Endothelial cell of umbilical vein (primary cell): ENCODE data around the gene BCAP31. TPM values are rescaled to one million over a fixed set of nuclear protein-coding genes. Genes with fewer than 3 reads are reported as not detected.

Source experiments
- BruUV-seq: library from RNA; stranded (reverse); fragments of 400-500 nt; replicated peaks from 2 replicates; lab custom pipeline; 2021; lab: Mats Ljungman, UMichigan
- CTCF ChIA-PET: fragments of 300-600, 350-600 bp; sonication (Branson Sonifier 250); formaldehyde crosslinking; loops from one replicate; lab custom pipeline; 2021; ENCODE audit warnings: antibody characterized with exemption, inconsistent platforms; lab: Charles Lee
- POLR2A ChIA-PET: fragments of 300-600, 350-600 bp; sonication (Branson Sonifier 250); formaldehyde crosslinking; loops from one replicate; lab custom pipeline; 2021; ENCODE audit warnings: antibody characterized with exemption, inconsistent platforms; lab: Charles Lee
- DNase-seq: peaks from one replicate; pipeline ENCODE4 v3.0.0-alpha.2; 2011; ENCODE audit warnings: low read depth, low spot score
- FAIRE-seq: peaks from 2 replicates; lab custom pipeline; 2011; peaks lifted over from hg19 to GRCh38; lab: Jason Lieb, UNC
- H2AFZ ChIP-seq: 2 replicates; pipeline ENCODE4 v1.6.0; 2012; ENCODE audit warnings: low read depth, low read length, control low read depth, inconsistent platforms
- H3K27ac ChIP-seq: 2 replicates; pipeline ENCODE4 v1.5.1; 2011; ENCODE audit warnings: low read depth, mild to moderate bottlenecking, control low read depth, low read length, moderate library complexity; ENCODE audit not compliant: insufficient read depth
- H3K27me3 ChIP-seq, 2 experiments: 2 replicates each; pipeline versions ENCODE4 v1.6.0 to v1.6.1; 2011; ENCODE audit warnings: low read length in 2 of 2, mixed read lengths in 1 of 2; ENCODE audit not compliant: control insufficient read depth in 2 of 2, insufficient read depth in 2 of 2
- H3K36me3 ChIP-seq, 2 experiments: 2 replicates in 1 of 2; 3 replicates in 1 of 2; pipeline ENCODE4 v1.5.1; 2011; ENCODE audit warnings: low read length in 2 of 2, mild to moderate bottlenecking in 1 of 2, moderate library complexity in 1 of 2; ENCODE audit not compliant: control insufficient read depth in 2 of 2, insufficient read depth in 2 of 2; ENCODE audit errors: extremely low read depth in 1 of 2
- H3K4me1 ChIP-seq: 3 replicates; pipeline ENCODE4 v1.5.1; 2011; ENCODE audit warnings: mild to moderate bottlenecking, low read length; ENCODE audit not compliant: control insufficient read depth, insufficient read depth; ENCODE audit errors: extremely low read depth
- H3K4me2 ChIP-seq: 2 replicates; pipeline ENCODE4 v1.6.1; 2011; ENCODE audit warnings: low read length, control low read depth, mixed read lengths; ENCODE audit not compliant: insufficient read depth
- H3K4me3 ChIP-seq, 3 experiments: fragments of 200-600 bp in 1 of 3; sonication (generic), shearing (Covaris generic) in 1 of 3; replicated peaks in 1 of 3; 2 replicates each; pipeline ENCODE4 v1.5.1; 2011 to 2016; ENCODE audit warnings: control low read depth in 3 of 3, low read length in 3 of 3, mild to moderate bottlenecking in 2 of 3, inconsistent platforms in 1 of 3, low read depth in 1 of 3, moderate library complexity in 1 of 3; ENCODE audit not compliant: insufficient read depth in 1 of 3
- H3K79me2 ChIP-seq: 2 replicates; pipeline ENCODE4 v1.6.0; 2012; ENCODE audit warnings: low read length, inconsistent platforms; ENCODE audit not compliant: control insufficient read depth, insufficient read depth
- H3K9ac ChIP-seq: replicated peaks from 2 replicates; pipeline ENCODE3; 2011; ENCODE audit warnings: low read length, control low read depth; ENCODE audit not compliant: insufficient read depth; ENCODE audit errors: extremely low read depth
- H3K9me1 ChIP-seq: replicated peaks from 3 replicates; pipeline ENCODE4 v1.6.0; 2011; ENCODE audit warnings: mild to moderate bottlenecking, low read length; ENCODE audit not compliant: control insufficient read depth, insufficient read depth; ENCODE audit errors: extremely low read depth
- H3K9me3 ChIP-seq: replicated peaks from 2 replicates; pipeline ENCODE4 v1.5.1; 2012; ENCODE audit warnings: low read length, inconsistent platforms; ENCODE audit not compliant: control insufficient read depth, insufficient read depth
- H4K20me1 ChIP-seq: replicated peaks from 2 replicates; pipeline ENCODE3; 2011; ENCODE audit warnings: mild to moderate bottlenecking, low read length; ENCODE audit not compliant: control insufficient read depth, insufficient read depth; ENCODE audit errors: extremely low read depth
- CTCF ChIP-seq, 2 donors: IDR thresholded peaks; 1 replicate in 1 of 2; 2 replicates in 1 of 2; pipeline ENCODE4 v1.5.1; 2011; ENCODE audit warnings: low read length in 2 of 2, mild to moderate bottlenecking in 2 of 2, moderate library complexity in 2 of 2, control low read depth in 1 of 2, inconsistent platforms in 1 of 2, low read depth in 1 of 2; ENCODE audit not compliant: insufficient read depth in 1 of 2; ENCODE audit errors: extremely low read depth in 1 of 2
- FOS ChIP-seq: IDR thresholded peaks from 2 replicates; pipeline ENCODE4 v1.6.1; 2011; ENCODE audit warnings: mild to moderate bottlenecking, low read length, moderate library complexity, borderline replicate concordance; ENCODE audit not compliant: insufficient read depth
- GATA2 ChIP-seq: IDR thresholded peaks from 2 replicates; pipeline ENCODE4 v1.7.0; 2011; ENCODE audit warnings: low read depth, mild to moderate bottlenecking, moderate library complexity, mixed read lengths, low read length; ENCODE audit not compliant: insufficient read length, insufficient read depth
- POLR2A ChIP-seq: IDR thresholded peaks from 2 replicates; pipeline ENCODE4 v1.6.1; 2012; ENCODE audit warnings: low read depth, mild to moderate bottlenecking, control low read depth, low read length
- dilution Hi-C: fragments of 300-500 bp; cut with MboI; formaldehyde crosslinking; loops from one replicate; pipeline ENCODE4 v1.15.0; 2019; ENCODE audit warnings: low sequenced_read_pairs; ENCODE audit not compliant: extremely low pct_ligation_motif_present
- intact Hi-C: fragments of 100-400 bp; cut with micrococcal nuclease; formaldehyde crosslinking; loops from one replicate; pipeline ENCODE4 v1.10.0; 2022
- polyA plus RNA-seq, 4 experiments: library from polyadenylated mRNA; depleted of rRNA in 3 of 4; stranded (reverse) in 3 of 4; unstranded in 1 of 4; fragments of >200 nt; gene quantifications; 2 replicates each; pipeline versions ENCODE4 v1.2.1 to v1.2.3, GENCODE V29; 2011 to 2012; ENCODE audit warnings: missing spikeins in 1 of 4
- total RNA-seq: library from RNA; stranded (reverse); gene quantifications from 2 replicates; pipeline ENCODE4 v1.2.3, GENCODE V29; 2021

BCAP31 gene
- total and polyA plus RNA-seq, 2 donors (not counting 3 experiments of a cell fraction or from before 2014, with no cell fraction given) = 169 to 203 TPM

GRCh38 chrX:153696100-153696499 lies 28.1 kb downstream of the BCAP31 start:
- POLR2A ChIA-PET = no interaction called here
- CTCF ChIA-PET = interaction anchor here (1.0 kb wide), 1 partner anchor 12 kb away, joined by 3 read pairs; no protein-coding TSS in a partner anchor

More at GRCh38 chrX:153696100-153696499, 28.1 kb downstream of the BCAP31 start:
- no peak for DNase-seq
- dilution Hi-C loops (no loop called here), intact Hi-C loops (no loop called here)
- peaks cover 7% of the 10 kb centered on the region for H3K4me1 ChIP-seq
- no peaks in the 10 kb centered on the region for H3K9me1 ChIP-seq
- H3K27ac ChIP-seq = no peak overlapping the region
- H3K4me3 ChIP-seq = no peak overlapping the region
- no peak for TF ChIP-seq FOS
- TF ChIP-seq CTCF (IDR thresholded peaks at IDR 0.05; ENCODE audit: extremely low read depth in 1 of 2, insufficient read depth in 1 of 2, low read depth in 1 of 2, low read length in 2 of 2) = no peak
- TF ChIP-seq POLR2A = no peak
- no peak for TF ChIP-seq GATA2
- H4K20me1 ChIP-seq = no peaks in the 10 kb centered on the region
- peaks cover 0 to 5% of the 10 kb centered on the region in 2 experiments for H3K36me3 ChIP-seq
- H3K9me3 ChIP-seq = no peaks in the 10 kb centered on the region
- H2AFZ ChIP-seq = no peak overlapping the region
- H3K4me2 ChIP-seq = no peak overlapping the region
- no peaks in the 10 kb centered on the region for H3K27me3 ChIP-seq
- FAIRE-seq = no peak
- no peak overlapping the region for H3K9ac ChIP-seq
- no peaks in the 10 kb centered on the region for H3K79me2 ChIP-seq
- no TSS peak for BruUV-seq
